ENCODE data around the gene ANKMY1. TPM values are rescaled to one million over a fixed set of nuclear protein-coding genes. Genes with fewer than 3 reads are reported as not detected.
A peak's percentile ranks its signal among the peaks of the same experiment; 100 is the strongest.

ANKMY1 gene
- total and polyA plus RNA-seq, 11 donors = 2.4 to 11.7 (median 5.5) TPM

GRCh38 chr2:240561325-240561971, 3.7 kb upstream of the ANKMY1 start:
- Histone ChIP-seq H3K4me1 (peaks cover 7 to 88% (median 51%) of the 10 kb centered on the region in 12 donors), H3K27me3 (peaks cover 0 to 3% (median 0%) of the 10 kb centered on the region in 9 donors), H3K27ac (peak overlapping the region; percentile 75 to 100 (median 100)), H3K4me3 (peak overlapping the region; percentile 37 to 94 (median 90)), H3K9me3 (no peaks in the 10 kb centered on the region), H3K36me3 (peaks cover 0 to 12% (median 0%) of the 10 kb centered on the region in 9 donors)
- WGBS, 4 donors = 14 to 33% (median 19%) methylated on average over 9 to 14 of the region's 14 CpGs
- DNase-seq = no peak
- peak in 2 of 4 donors; percentile 1 to 3 for ATAC-seq
- intact Hi-C loops (cut with DNase I) = loop anchor here in 3 of 10 donors (1.0 to 10.0 kb wide), 5 partner anchors 25 to 537 kb away; partner anchors contain the start of genes CAPN10 (in 3 of the 3), NDUFA10 (in 1 of the 3) and SNED1 (in 1 of the 3)
- TF ChIP-seq, protein P1, sequence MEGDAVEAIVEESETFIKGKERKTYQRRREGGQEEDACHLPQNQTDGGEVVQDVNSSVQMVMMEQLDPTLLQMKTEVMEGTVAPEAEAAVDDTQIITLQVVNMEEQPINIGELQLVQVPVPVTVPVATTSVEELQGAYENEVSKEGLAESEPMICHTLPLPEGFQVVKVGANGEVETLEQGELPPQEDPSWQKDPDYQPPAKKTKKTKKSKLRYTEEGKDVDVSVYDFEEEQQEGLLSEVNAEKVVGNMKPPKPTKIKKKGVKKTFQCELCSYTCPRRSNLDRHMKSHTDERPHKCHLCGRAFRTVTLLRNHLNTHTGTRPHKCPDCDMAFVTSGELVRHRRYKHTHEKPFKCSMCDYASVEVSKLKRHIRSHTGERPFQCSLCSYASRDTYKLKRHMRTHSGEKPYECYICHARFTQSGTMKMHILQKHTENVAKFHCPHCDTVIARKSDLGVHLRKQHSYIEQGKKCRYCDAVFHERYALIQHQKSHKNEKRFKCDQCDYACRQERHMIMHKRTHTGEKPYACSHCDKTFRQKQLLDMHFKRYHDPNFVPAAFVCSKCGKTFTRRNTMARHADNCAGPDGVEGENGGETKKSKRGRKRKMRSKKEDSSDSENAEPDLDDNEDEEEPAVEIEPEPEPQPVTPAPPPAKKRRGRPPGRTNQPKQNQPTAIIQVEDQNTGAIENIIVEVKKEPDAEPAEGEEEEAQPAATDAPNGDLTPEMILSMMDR (IDR thresholded peaks at IDR 0.05) = peak in 2 of 12 donors; percentile 2 to 15
- TF ChIP-seq POLR2A (IDR thresholded peaks at IDR 0.05) = peak in 1 of 2 donors; percentile 64

- intact Hi-C loops (cut with DNase I) = loop anchor here in 3 of 10 donors (1.0 to 10.0 kb wide), 5 partner anchors 26 to 536 kb away; partner anchors contain the start of genes CAPN10 (in 3 of the 3), NDUFA10 (in 1 of the 3) and SNED1 (in 1 of the 3)
- H3K27me3 ChIP-seq = peaks cover 0 to 3% (median 0%) of the 10 kb centered on the region in 9 donors
- WGBS, 4 donors = 0 to 1% (median 0%) methylated on average over 24 to 101 of the region's 101 CpGs
- peaks cover 0 to 12% (median 0%) of the 10 kb centered on the region in 9 donors for H3K36me3 ChIP-seq
- H3K9me3 ChIP-seq = no peaks in the 10 kb centered on the region
- ATAC-seq = peak; percentile 86 to 95 (median 92)
- H3K4me1 ChIP-seq = peaks cover 7 to 81% (median 45%) of the 10 kb centered on the region in 12 donors
- peak overlapping the region; percentile 43 to 94 (median 90) for H3K4me3 ChIP-seq
- peak overlapping the region; percentile 99 to 100 (median 100) for H3K27ac ChIP-seq
- peak; percentile 100 for DNase-seq
- TF ChIP-seq POLR2A (IDR thresholded peaks at IDR 0.05) = peak; percentile 14 to 77
- TF ChIP-seq, protein P1 (IDR thresholded peaks at IDR 0.05) = peak in 11 of 12 donors; percentile 11 to 52 (median 28)
Observed at GRCh38 chr2:240560480-240561324, 2.9 kb upstream of the ANKMY1 start.

DNA sequence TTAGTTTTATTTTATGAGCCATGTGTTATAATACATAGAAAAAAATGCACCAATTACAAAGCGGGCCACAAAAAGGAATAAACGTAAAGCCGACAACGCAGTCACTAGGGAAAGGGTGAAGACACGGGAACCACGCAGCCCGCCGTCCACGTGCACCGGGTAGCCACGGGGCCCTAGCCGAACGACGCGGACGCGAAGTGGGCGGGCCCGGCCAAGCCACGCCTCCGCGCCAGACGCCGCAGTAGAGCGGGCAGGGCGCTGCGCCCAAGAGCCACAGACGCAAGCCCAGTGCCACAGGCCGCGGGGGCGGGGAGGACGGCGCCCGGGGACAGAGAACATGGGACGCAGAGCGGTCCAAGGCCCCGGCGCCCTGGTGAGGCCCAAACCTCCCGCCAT, 2.3 kb upstream of the ANKMY1 start, which contains the start of gene DUSP28:
Gene DUSP28, plus strand, starts transcription at position 274 of the 396 bp plus-strand sequence. CDS start 328 bp downstream, outside the sequence.
- ATAC-seq = peak; percentile 69 to 86 (median 82)
- DNase-seq = peak; percentile 92 to 96 (median 94)
- intact Hi-C loops (cut with DNase I) = loop anchor here in 3 of 10 donors (2.0 to 10.0 kb wide), 4 partner anchors 27 to 535 kb away; partner anchors contain the start of genes CAPN10 (in 2 of the 3), NDUFA10 (in 1 of the 3) and SNED1 (in 1 of the 3)
- H3K9me3 ChIP-seq = no peaks in the 10 kb centered on the region
- H3K27ac ChIP-seq = peak within 1 kb of the TSS; percentile 99 to 100 (median 100)
- WGBS, 4 donors = 1% methylated on average over 29 to 39 of the region's 39 CpGs
- peak; percentile 68 to 90 for TF ChIP-seq POLR2A (IDR thresholded peaks at IDR 0.05)
- TF ChIP-seq, protein P1 (IDR thresholded peaks at IDR 0.05) = no peak
- peaks cover 7 to 75% (median 39%) of the 10 kb centered on the region in 12 donors for H3K4me1 ChIP-seq
- peaks cover 0 to 12% (median 0%) of the 10 kb centered on the region in 9 donors for H3K36me3 ChIP-seq
- peak within 1 kb of the TSS; percentile 43 to 94 (median 90) for H3K4me3 ChIP-seq
- H3K27me3 ChIP-seq = peaks cover 0 to 3% (median 0%) of the 10 kb centered on the region in 9 donors
